Stomach smooth muscle (tissue), 2 donors: ENCODE results near the gene TBX22.
"Not testable (repeated sequence)": the region's sequence is repeated elsewhere in the genome, so short reads cannot be mapped to it uniquely, and the experiment has no call there.

ENCODE experiments used
- H3K27ac ChIP-seq: one replicate; pipeline ENCODE4 v1.7.0; 2013; ENCODE audit warnings: mild to moderate bottlenecking, low read length, inconsistent platforms
- H3K27me3 ChIP-seq, 2 donors: one replicate each; pipeline ENCODE4 v1.7.0; 2013; ENCODE audit warnings: low read length in 2 of 2; ENCODE audit not compliant: insufficient read depth in 2 of 2, control insufficient read depth in 1 of 2
- H3K36me3 ChIP-seq, 2 donors: one replicate each; pipeline ENCODE4 v1.7.0; 2013; ENCODE audit warnings: low read length in 2 of 2; ENCODE audit not compliant: control insufficient read depth in 2 of 2, insufficient read depth in 2 of 2
- H3K4me1 ChIP-seq: one replicate; pipeline ENCODE4 v1.7.0; 2013; ENCODE audit warnings: low read length; ENCODE audit not compliant: control insufficient read depth, insufficient read depth
- H3K4me3 ChIP-seq, 2 donors: one replicate each; pipeline ENCODE4 v1.7.0; 2013; ENCODE audit warnings: low read length in 2 of 2
- H3K9ac ChIP-seq, 2 donors: one replicate each; pipeline ENCODE4 v1.7.0; 2013; ENCODE audit warnings: low read length in 2 of 2, mild to moderate bottlenecking in 1 of 2
- H3K9me3 ChIP-seq, 2 donors: one replicate each; pipeline ENCODE4 v1.7.0; 2013; ENCODE audit warnings: low read length in 2 of 2; ENCODE audit not compliant: control insufficient read depth in 2 of 2
- donor health status: healthy.
- donor health status: Pancreatic carcinoma.

Gene TBX22

GRCh38 chrX:80014141-80014940 lies at the start of gene TBX22:
TSS of gene TBX22 (plus strand) at chrX:80014753. CDS start at chrX:80022270, 7,517 bp downstream.
- H3K4me1 ChIP-seq = no peaks in the 10 kb centered on the region
- no peak within 1 kb of the TSS for H3K27ac ChIP-seq
- H3K9ac ChIP-seq = no peak within 1 kb of the TSS
- H3K4me3 ChIP-seq = no peak within 1 kb of the TSS
- no peaks in the 10 kb centered on the region for H3K36me3 ChIP-seq
- peaks cover 0 to 12% of the 10 kb centered on the region in 2 donors for H3K27me3 ChIP-seq
- no peaks in the 10 kb centered on the region for H3K9me3 ChIP-seq

GRCh38 chrX:79975605-79976004 lies 38.9 kb upstream of the TBX22 start:
- Histone ChIP-seq H3K9me3 (peaks cover 0 to 3% of the 10 kb centered on the region in 2 donors), H3K36me3 (no peaks in the 10 kb centered on the region)

GRCh38 chrX:80004458-80004857 lies 10.1 kb upstream of the TBX22 start:
- Histone ChIP-seq H3K4me3 (no peak overlapping the region), H3K27ac (no peak overlapping the region), H3K9ac (no peak overlapping the region), H3K4me1 (no peaks in the 10 kb centered on the region), H3K9me3 (no peaks in the 10 kb centered on the region), H3K36me3 (no peaks in the 10 kb centered on the region), H3K27me3 (no peaks in the 10 kb centered on the region)

More at GRCh38 chrX:79975605-79976004, 38.9 kb upstream of the TBX22 start:
- Histone ChIP-seq H3K4me1 (no peaks in the 10 kb centered on the region), H3K27me3 (no peaks in the 10 kb centered on the region), H3K9ac (no peak overlapping the region), H3K27ac (no peak overlapping the region), H3K4me3 (no peak overlapping the region)

- Histone ChIP-seq H3K9ac (no peak overlapping the region), H3K4me1 (no peaks in the 10 kb centered on the region), H3K27ac (no peak overlapping the region), H3K4me3 (no peak overlapping the region), H3K36me3 (no peaks in the 10 kb centered on the region), H3K9me3 (no peaks in the 10 kb centered on the region), H3K27me3 (peaks cover 0 to 12% of the 10 kb centered on the region in 2 donors)
Observed at GRCh38 chrX:80011522-80011921, 3.0 kb upstream of the TBX22 start.

GRCh38 chrX:80016182-80016581 lies 1.6 kb downstream of the TBX22 start:
- Histone ChIP-seq H3K27ac (no peak overlapping the region), H3K4me3 (no peak overlapping the region)

GRCh38 chrX:80021621-80022020 lies 7.1 kb downstream of the TBX22 start:
- Histone ChIP-seq H3K36me3 (no peaks in the 10 kb centered on the region), H3K9ac (no peak overlapping the region), H3K4me3 (no peak overlapping the region), H3K27ac (no peak overlapping the region), H3K27me3 (peaks cover 0 to 23% of the 10 kb centered on the region in 2 donors), H3K9me3 (no peaks in the 10 kb centered on the region), H3K4me1 (no peaks in the 10 kb centered on the region)

More at GRCh38 chrX:80016182-80016581, 1.6 kb downstream of the TBX22 start:
- Histone ChIP-seq H3K9ac (no peak overlapping the region), H3K9me3 (no peaks in the 10 kb centered on the region), H3K4me1 (no peaks in the 10 kb centered on the region), H3K36me3 (no peaks in the 10 kb centered on the region), H3K27me3 (peaks cover 0 to 15% of the 10 kb centered on the region in 2 donors)

- no peak overlapping the region for H3K4me3 ChIP-seq
- no peaks in the 10 kb centered on the region for H3K9me3 ChIP-seq
- H3K9ac ChIP-seq = no peak overlapping the region
- no peak overlapping the region for H3K27ac ChIP-seq
- no peaks in the 10 kb centered on the region for H3K4me1 ChIP-seq
- peaks cover 0 to 23% of the 10 kb centered on the region in 2 donors for H3K27me3 ChIP-seq
- no peaks in the 10 kb centered on the region for H3K36me3 ChIP-seq
Observed at GRCh38 chrX:80022363-80023031, 7.9 kb downstream of the TBX22 start.

GRCh38 chrX:80026116-80026515 lies 11.6 kb downstream of the TBX22 start:
- no peak overlapping the region for H3K4me3 ChIP-seq
- H3K27ac ChIP-seq = no peak overlapping the region
- H3K9ac ChIP-seq = no peak overlapping the region
- no peaks in the 10 kb centered on the region for H3K9me3 ChIP-seq
- H3K4me1 ChIP-seq = no peaks in the 10 kb centered on the region
- peaks cover 0 to 20% of the 10 kb centered on the region in 2 donors for H3K27me3 ChIP-seq
- H3K36me3 ChIP-seq = no peaks in the 10 kb centered on the region

GRCh38 chrX:80066156-80066555 lies 51.6 kb downstream of the TBX22 start:
- H3K4me1 ChIP-seq, H3K9me3 ChIP-seq, H3K27ac ChIP-seq, H3K9ac ChIP-seq, H3K36me3 ChIP-seq, H3K4me3 ChIP-seq, H3K27me3 ChIP-seq: not testable (repeated sequence)

- not testable (repeated sequence) for H3K4me1 ChIP-seq, H3K4me3 ChIP-seq, H3K36me3 ChIP-seq, H3K27me3 ChIP-seq, H3K9me3 ChIP-seq, H3K9ac ChIP-seq, H3K27ac ChIP-seq
Observed at GRCh38 chrX:80075625-80076024, 61.1 kb downstream of the TBX22 start.
